CD14-positive monocyte (primary cell): Measurements from ENCODE around the gene ZNF414. TPM values are rescaled to one million over a fixed set of nuclear protein-coding genes. Genes with fewer than 3 reads are reported as not detected.

Experiments
- DNase-seq, 3 donors: peaks; one replicate each; pipeline ENCODE4 v3.0.0-alpha.2; 2011 to 2022
- H2AFZ ChIP-seq: 2 replicates; pipeline ENCODE4 v1.6.0; 2012; ENCODE audit warnings: mild to moderate bottlenecking, low read depth, low read length, inconsistent platforms; ENCODE audit not compliant: insufficient read depth, poor library complexity, severe bottlenecking
- H3K27ac ChIP-seq, 2 donors: 1 replicate in 1 of 2; 2 replicates in 1 of 2; pipeline ENCODE4 v1.5.1; 2012 to 2013; ENCODE audit warnings: low read length in 2 of 2, control low read depth in 1 of 2, inconsistent platforms in 1 of 2, low read depth in 1 of 2, mild to moderate bottlenecking in 1 of 2
- H3K27me3 ChIP-seq, 2 donors: one replicate each; pipeline versions ENCODE4 v1.6.0 to v1.6.1; 2011 to 2013; ENCODE audit warnings: low read length in 2 of 2; ENCODE audit not compliant: control insufficient read depth in 2 of 2, insufficient read depth in 2 of 2
- H3K36me3 ChIP-seq, 2 donors: replicated peaks in 1 of 2; 1 replicate in 1 of 2; 2 replicates in 1 of 2; pipeline versions ENCODE4 v1.5.1 to v1.6.1; 2012 to 2013; ENCODE audit warnings: low read length in 2 of 2, control low read depth in 1 of 2, inconsistent platforms in 1 of 2, mild to moderate bottlenecking in 1 of 2; ENCODE audit not compliant: insufficient read depth in 2 of 2, control insufficient read depth in 1 of 2
- H3K4me1 ChIP-seq, 2 donors: 1 replicate in 1 of 2; 2 replicates in 1 of 2; pipeline versions ENCODE4 v1.5.1 to v1.6.1; 2012 to 2013; ENCODE audit warnings: low read length in 2 of 2, control low read depth in 1 of 2, inconsistent platforms in 1 of 2, mild to moderate bottlenecking in 1 of 2, moderate library complexity in 1 of 2; ENCODE audit not compliant: insufficient read depth in 2 of 2, control insufficient read depth in 1 of 2
- H3K4me2 ChIP-seq: replicated peaks from 2 replicates; pipeline ENCODE3; 2012; ENCODE audit warnings: low read length, moderate library complexity, mild to moderate bottlenecking; ENCODE audit not compliant: poor library complexity, severe bottlenecking; ENCODE audit errors: extremely low read depth
- H3K4me3 ChIP-seq, 3 experiments: fragments of 200-600 bp in 1 of 3; sonication (generic) in 1 of 3; replicated peaks in 1 of 3; 1 replicate in 2 of 3; 2 replicates in 1 of 3; pipeline ENCODE4 v1.5.1; 2011 to 2013; ENCODE audit warnings: low read length in 3 of 3, mild to moderate bottlenecking in 3 of 3, control low read depth in 2 of 3, low read depth in 2 of 3, inconsistent platforms in 1 of 3, moderate library complexity in 1 of 3
- H3K79me2 ChIP-seq: 2 replicates; pipeline ENCODE4 v1.6.0; 2012; ENCODE audit warnings: mild to moderate bottlenecking, control low read depth, inconsistent platforms, low read length, moderate library complexity; ENCODE audit not compliant: insufficient read depth
- H3K9ac ChIP-seq: 2 replicates; pipeline ENCODE4 v1.6.0; 2017; ENCODE audit warnings: low read length, mild to moderate bottlenecking; ENCODE audit not compliant: insufficient read depth, poor library complexity, severe bottlenecking
- H3K9me3 ChIP-seq, 2 donors: replicated peaks in 1 of 2; 1 replicate in 1 of 2; 2 replicates in 1 of 2; pipeline versions ENCODE4 v1.5.1 to v1.6.1; 2012 to 2013; ENCODE audit warnings: low read length in 2 of 2, control low read depth in 1 of 2; ENCODE audit not compliant: control insufficient read depth in 1 of 2, insufficient read depth in 1 of 2
- H4K20me1 ChIP-seq: 2 replicates; pipeline ENCODE4 v1.6.0; 2012; ENCODE audit warnings: mild to moderate bottlenecking, low read length, control low read depth, moderate library complexity; ENCODE audit not compliant: insufficient read depth
- H3K27ac Mint-ChIP-seq, 7 donors: one replicate each; pipeline ENCODE4 v1.8.0; 2020; ENCODE audit warnings: mild to moderate bottlenecking in 7 of 7, mixed read lengths in 7 of 7, moderate library complexity in 6 of 7, inconsistent platforms in 2 of 7
- H3K27me3 Mint-ChIP-seq, 3 donors: one replicate each; pipeline ENCODE4 v1.8.0; 2021 to 2022; ENCODE audit warnings: low read depth in 3 of 3, mild to moderate bottlenecking in 3 of 3, mixed read lengths in 3 of 3, moderate library complexity in 3 of 3, inconsistent platforms in 1 of 3
- H3K36me3 Mint-ChIP-seq, 2 donors: one replicate each; pipeline ENCODE4 v1.8.0; 2020; ENCODE audit warnings: mixed read lengths in 2 of 2, inconsistent platforms in 1 of 2, mild to moderate bottlenecking in 1 of 2
- H3K4me1 Mint-ChIP-seq: one replicate; pipeline ENCODE4 v1.8.0; 2020; ENCODE audit warnings: mild to moderate bottlenecking, mixed read lengths
- H3K4me3 Mint-ChIP-seq, 2 donors: one replicate each; pipeline ENCODE4 v1.8.0; 2020; ENCODE audit warnings: mild to moderate bottlenecking in 2 of 2, mixed read lengths in 2 of 2, moderate library complexity in 1 of 2
- H3K9me3 Mint-ChIP-seq, 7 donors: one replicate each; pipeline ENCODE4 v1.8.0; 2020 to 2022; ENCODE audit warnings: mixed read lengths in 7 of 7, mild to moderate bottlenecking in 6 of 7, moderate library complexity in 6 of 7, inconsistent platforms in 2 of 7
- WGBS: methylation state at CpG from one replicate; pipeline ENCODE4 v1.1.5; 2013; ENCODE audit warnings: missing lambda C conversion rate; ENCODE audit not compliant: insufficient coverage; 5-methylcytosine and 5-hydroxymethylcytosine counted together
- intact Hi-C, 2 donors: fragments of 100-400 bp; cut with micrococcal nuclease; formaldehyde crosslinking; loops; one replicate each; pipeline versions ENCODE4 v1.15.0 to v1.15.1; 2023
- polyA plus RNA-seq, 3 donors: library from polyadenylated mRNA; depleted of rRNA in 1 of 3; unstranded in 2 of 3; stranded (reverse) in 1 of 3; fragments of 300-500 nt in 2 of 3; fragments of >200 nt in 1 of 3; fragmentation: Illumina TruSeq in 2 of 3; gene quantifications; 1 replicate in 2 of 3; 2 replicates in 1 of 3; pipeline ENCODE4 v1.2.3, GENCODE V29; 2012 to 2021
- TF ChIP-seq, protein P1 (sequence below): fragments of 200-600 bp; IDR thresholded peaks from one replicate; pipeline ENCODE4 v1.8.0; 2022; ENCODE audit warnings: antibody characterized with exemption, mild to moderate bottlenecking

ZNF414 gene
- polyA plus RNA-seq, 3 donors: 4.1 to 21.1 (median 4.7) TPM

DNA sequence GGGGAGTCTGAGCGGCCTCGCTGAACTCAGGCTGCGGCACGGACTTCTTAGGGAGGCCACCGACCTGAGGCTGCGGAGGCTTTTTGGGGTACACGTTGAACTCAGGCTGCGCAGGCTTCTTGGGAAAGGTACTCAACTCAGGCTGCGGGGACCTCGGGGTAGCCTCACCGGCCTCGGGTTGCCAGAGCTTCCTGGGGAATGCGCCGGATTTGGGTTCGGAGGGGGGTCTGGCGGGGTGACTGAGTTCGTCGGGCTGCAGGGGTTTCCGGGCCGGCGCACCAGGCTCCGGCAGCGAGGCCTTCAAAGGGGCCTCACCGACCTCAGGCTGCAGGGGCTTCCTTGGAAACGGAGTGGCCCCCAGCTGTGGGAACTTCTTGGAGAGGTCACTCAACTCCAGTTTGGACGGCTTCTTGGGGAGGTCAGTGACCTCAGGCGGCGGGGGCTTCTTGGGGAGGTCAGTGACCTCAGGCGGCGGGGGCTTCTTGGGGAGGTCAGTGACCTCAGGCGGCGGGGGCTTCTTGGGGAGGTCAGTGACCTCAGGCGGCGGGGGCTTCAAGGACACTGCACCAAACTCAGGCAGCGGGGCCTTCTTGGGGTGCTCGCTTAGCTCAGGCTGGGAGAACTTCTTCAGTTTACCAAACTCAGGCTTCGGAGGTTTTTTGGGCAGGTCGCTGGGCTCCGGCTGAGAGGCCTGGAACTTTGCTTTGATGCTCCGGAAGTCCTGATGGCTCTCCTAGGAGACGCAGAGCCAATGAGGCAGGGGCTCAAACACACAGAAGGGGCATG is 14.7 kb downstream of the ZNF414 start:
- 76% methylated on average over 35 of the region's 41 CpGs for WGBS
- Histone ChIP-seq H3K4me3 (peak overlapping the region; percentile 67 to 87 (median 68)), H3K79me2 (peaks cover 100% of the 10 kb centered on the region), H3K4me1 (peaks cover 82 to 97% of the 10 kb centered on the region in 2 donors), H3K27me3 (no peaks in the 10 kb centered on the region), H3K4me2 (peak overlapping the region; percentile 85), H3K27ac (peak overlapping the region; percentile 78 to 83), H4K20me1 (peaks cover 43% of the 10 kb centered on the region), H3K9ac (peak overlapping the region; percentile 60), H2AFZ (no peak overlapping the region), H3K36me3 (peaks cover 39 to 48% of the 10 kb centered on the region in 2 donors), H3K9me3 (no peaks in the 10 kb centered on the region)
- no peak for DNase-seq
- TF ChIP-seq, protein P1, sequence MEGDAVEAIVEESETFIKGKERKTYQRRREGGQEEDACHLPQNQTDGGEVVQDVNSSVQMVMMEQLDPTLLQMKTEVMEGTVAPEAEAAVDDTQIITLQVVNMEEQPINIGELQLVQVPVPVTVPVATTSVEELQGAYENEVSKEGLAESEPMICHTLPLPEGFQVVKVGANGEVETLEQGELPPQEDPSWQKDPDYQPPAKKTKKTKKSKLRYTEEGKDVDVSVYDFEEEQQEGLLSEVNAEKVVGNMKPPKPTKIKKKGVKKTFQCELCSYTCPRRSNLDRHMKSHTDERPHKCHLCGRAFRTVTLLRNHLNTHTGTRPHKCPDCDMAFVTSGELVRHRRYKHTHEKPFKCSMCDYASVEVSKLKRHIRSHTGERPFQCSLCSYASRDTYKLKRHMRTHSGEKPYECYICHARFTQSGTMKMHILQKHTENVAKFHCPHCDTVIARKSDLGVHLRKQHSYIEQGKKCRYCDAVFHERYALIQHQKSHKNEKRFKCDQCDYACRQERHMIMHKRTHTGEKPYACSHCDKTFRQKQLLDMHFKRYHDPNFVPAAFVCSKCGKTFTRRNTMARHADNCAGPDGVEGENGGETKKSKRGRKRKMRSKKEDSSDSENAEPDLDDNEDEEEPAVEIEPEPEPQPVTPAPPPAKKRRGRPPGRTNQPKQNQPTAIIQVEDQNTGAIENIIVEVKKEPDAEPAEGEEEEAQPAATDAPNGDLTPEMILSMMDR: no peak
- Mint-ChIP-seq H3K9me3 (peaks cover 0 to 1% (median 0%) of the 10 kb centered on the region in 7 donors), H3K27ac (peak overlapping the region; percentile 84 to 98 (median 97)), H3K36me3 (peaks cover 31 to 63% of the 10 kb centered on the region in 2 donors), H3K4me1 (peaks cover 74% of the 10 kb centered on the region), H3K27me3 (peaks cover 0 to 4% (median 0%) of the 10 kb centered on the region in 3 donors), H3K4me3 (peak overlapping the region; percentile 91 to 95)
- intact Hi-C loops: no loop called here

DNA sequence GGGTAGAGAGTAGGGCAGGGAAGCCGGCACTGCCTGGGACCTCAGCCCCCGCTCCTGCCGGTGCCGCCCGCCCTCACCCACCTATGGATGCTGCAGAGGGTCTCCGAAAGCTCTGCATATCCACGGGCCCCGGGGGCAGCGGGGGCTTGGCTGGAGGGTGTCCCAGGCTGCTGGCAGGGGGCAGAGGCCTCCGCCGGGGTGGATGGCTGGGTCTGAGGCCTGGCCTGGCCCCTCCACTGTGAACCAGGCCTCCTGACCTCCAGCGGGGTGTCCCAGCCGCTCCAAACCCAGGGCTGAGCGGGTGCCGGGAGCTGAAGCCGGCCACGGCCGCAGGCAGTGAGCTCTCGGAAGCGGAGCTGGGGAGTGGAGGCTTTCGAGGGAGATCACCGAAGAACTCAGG is 15.7 kb downstream of the ZNF414 start:
- H3K4me1 ChIP-seq: peaks cover 82 to 97% of the 10 kb centered on the region in 2 donors
- TF ChIP-seq, protein P1: no peak
- peaks cover 0 to 1% (median 0%) of the 10 kb centered on the region in 7 donors for H3K9me3 Mint-ChIP-seq
- H3K4me2 ChIP-seq: peak overlapping the region; percentile 85
- H3K27me3 Mint-ChIP-seq: peaks cover 0 to 4% (median 0%) of the 10 kb centered on the region in 3 donors
- peaks cover 41 to 50% of the 10 kb centered on the region in 2 donors for H3K36me3 ChIP-seq
- H3K4me1 Mint-ChIP-seq: peaks cover 74% of the 10 kb centered on the region
- H3K9me3 ChIP-seq: no peaks in the 10 kb centered on the region
- peaks cover 47% of the 10 kb centered on the region for H4K20me1 ChIP-seq
- H3K4me3 ChIP-seq: peak overlapping the region in 2 of 3 experiments; percentile 7 to 87
- H3K9ac ChIP-seq: no peak overlapping the region
- no peak for DNase-seq
- H2AFZ ChIP-seq: no peak overlapping the region
- peak overlapping the region; percentile 78 to 83 for H3K27ac ChIP-seq
- H3K79me2 ChIP-seq: peaks cover 100% of the 10 kb centered on the region
- H3K27me3 ChIP-seq: no peaks in the 10 kb centered on the region
- intact Hi-C loops: no loop called here
- peak overlapping the region; percentile 7 to 52 for H3K4me3 Mint-ChIP-seq
- peaks cover 37 to 72% of the 10 kb centered on the region in 2 donors for H3K36me3 Mint-ChIP-seq
- 93% methylated on average over 21 of the region's 22 CpGs for WGBS
- peak overlapping the region in 2 of 7 donors; percentile 63 to 80 for H3K27ac Mint-ChIP-seq
